HEK293T (cell line): ENCODE data around the gene NUBPL.

Experiments used
- ARNT ChIP-seq: fragments of 450-650 bp; IDR thresholded peaks from 2 replicates; pipeline ENCODE4 v1.6.1; 2017; ENCODE audit warnings: mild to moderate bottlenecking
- LEF1 ChIP-seq: fragments of 450-650 bp; IDR thresholded peaks from 2 replicates; pipeline ENCODE4 v1.6.1; 2017; ENCODE audit warnings: mild to moderate bottlenecking, borderline replicate concordance
- ZNF384 ChIP-seq: fragments of 450-650 bp; IDR thresholded peaks from 2 replicates; pipeline ENCODE4 v1.6.1; 2016

- TF ChIP-seq ARNT, result no peak
- no peak for TF ChIP-seq LEF1
- no peak for TF ChIP-seq ZNF384
Observed at GRCh38 chr14:31702130-31702529, 140.9 kb downstream of the NUBPL start.
